GM18508 (cell line): ENCODE results near the gene EIF5AL1.
"Not testable (repeated sequence)": the region's sequence is repeated elsewhere in the genome, so short reads cannot be mapped to it uniquely, and the experiment has no call there.

Experiments
- ATAC-seq: cut with Tn5 transposase; IDR thresholded peaks from one replicate; pipeline ENCODE4 v1.9.1; 2021; ENCODE audit warnings: moderate number of reproducible peaks; ENCODE audit not compliant: insufficient read depth, unreplicated experiment

Gene EIF5AL1

GRCh38 chr10:79487296-79488194 lies 24.8 kb upstream of the EIF5AL1 start:
- no peak for ATAC-seq

DNA sequence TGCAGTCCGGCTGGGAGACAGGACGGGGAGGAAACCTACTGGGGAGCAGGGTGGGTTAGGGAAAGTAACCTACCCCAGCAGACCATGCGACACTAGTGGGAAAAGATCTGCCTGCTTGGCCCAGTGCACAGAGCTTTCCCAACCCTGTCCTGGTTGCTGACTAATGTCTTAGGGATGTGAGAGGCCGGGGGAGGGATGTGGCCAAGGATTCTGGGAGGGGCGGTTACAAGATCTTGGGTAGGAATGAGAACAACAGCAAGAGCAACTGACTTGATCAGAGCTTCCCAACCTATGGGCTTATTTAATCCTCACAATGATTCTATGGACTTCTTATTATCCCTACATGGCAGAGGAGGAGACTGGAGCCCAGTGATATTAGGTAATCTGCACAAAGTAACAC lies 24.0 kb upstream of the EIF5AL1 start:
- no peak for ATAC-seq

GRCh38 chr10:79488870-79489269 lies 23.5 kb upstream of the EIF5AL1 start:
- no peak for ATAC-seq

GRCh38 chr10:79490400-79491142 lies 21.8 kb upstream of the EIF5AL1 start:
- ATAC-seq, result no peak

GRCh38 chr10:79491143-79491835 lies 21.0 kb upstream of the EIF5AL1 start:
- ATAC-seq, result no peak

- ATAC-seq, result no peak
Observed at GRCh38 chr10:79492256-79492655, 20.1 kb upstream of the EIF5AL1 start.

GRCh38 chr10:79492839-79493238 lies 19.5 kb upstream of the EIF5AL1 start:
- ATAC-seq, result no peak

GRCh38 chr10:79493806-79494205 lies 18.5 kb upstream of the EIF5AL1 start:
- ATAC-seq, result no peak

DNA sequence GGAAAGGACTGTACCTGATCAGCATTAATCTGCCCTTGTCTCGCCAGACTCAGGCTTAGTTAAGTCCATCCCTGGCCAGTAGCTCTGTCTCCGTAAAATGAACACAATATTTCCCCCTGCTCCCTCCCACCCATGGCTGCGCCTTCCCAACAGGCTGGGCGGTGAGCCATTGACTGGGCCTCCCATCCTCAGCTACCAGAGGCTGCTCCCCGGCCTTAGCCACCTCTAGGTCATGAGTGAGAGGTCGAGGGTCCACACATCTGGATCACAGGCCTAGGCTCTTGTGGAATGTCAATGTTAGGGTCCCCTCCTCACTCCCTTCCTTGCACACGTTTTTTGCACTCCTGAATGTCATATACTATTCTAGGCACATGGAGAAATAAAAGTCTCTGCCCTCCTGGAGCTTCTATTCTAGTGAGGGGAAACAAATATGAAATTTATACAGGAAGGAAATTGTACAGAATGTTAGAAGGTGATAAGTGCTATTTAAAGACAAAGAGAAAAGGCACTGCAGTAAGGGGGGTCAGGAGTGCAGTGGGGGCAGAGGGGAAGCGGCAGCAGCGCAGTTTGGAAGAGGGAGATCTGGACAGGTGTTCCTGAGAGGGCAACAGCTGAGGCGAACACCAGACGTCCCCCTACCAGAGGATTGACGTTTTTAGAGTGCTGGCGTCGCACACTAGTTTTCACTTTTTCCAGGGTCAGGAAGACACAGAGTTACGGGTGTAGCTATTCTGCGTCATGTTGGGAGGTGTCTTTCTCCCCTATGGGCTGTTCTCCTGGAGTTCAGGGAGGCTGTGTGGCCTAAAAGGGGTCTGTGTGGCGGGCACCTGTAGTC lies 17.2 kb upstream of the EIF5AL1 start:
- ATAC-seq, result no peak

- no peak for ATAC-seq
Observed at GRCh38 chr10:79495791-79496190, 16.5 kb upstream of the EIF5AL1 start.

GRCh38 chr10:79496896-79497295 lies 15.4 kb upstream of the EIF5AL1 start:
- ATAC-seq, result no peak

DNA sequence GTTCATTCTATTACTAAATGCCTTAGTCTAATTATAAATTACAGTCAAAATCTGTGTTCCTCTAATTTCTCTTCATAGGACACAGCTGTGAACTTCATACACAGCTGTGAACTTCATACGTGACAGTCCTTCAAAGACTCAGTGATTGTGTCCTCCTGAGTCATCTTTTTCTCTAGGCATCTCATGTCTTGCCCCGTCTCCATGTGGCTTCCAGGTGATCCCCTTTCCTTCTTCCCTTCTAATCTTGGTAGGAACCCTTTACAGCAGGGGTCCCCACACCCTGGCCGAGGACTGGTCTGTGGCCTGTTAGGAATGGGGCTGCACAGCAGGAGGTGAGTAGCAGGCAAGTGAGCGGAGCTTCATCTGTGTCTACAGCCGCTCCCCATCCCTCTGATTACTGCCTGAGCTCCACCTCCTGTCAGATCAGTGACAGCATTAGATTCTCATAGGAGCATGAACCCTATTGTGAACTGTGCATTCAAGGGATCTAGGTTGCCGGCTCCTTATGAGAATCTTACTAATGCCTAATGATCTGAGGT lies 14.0 kb upstream of the EIF5AL1 start:
- no peak for ATAC-seq

DNA sequence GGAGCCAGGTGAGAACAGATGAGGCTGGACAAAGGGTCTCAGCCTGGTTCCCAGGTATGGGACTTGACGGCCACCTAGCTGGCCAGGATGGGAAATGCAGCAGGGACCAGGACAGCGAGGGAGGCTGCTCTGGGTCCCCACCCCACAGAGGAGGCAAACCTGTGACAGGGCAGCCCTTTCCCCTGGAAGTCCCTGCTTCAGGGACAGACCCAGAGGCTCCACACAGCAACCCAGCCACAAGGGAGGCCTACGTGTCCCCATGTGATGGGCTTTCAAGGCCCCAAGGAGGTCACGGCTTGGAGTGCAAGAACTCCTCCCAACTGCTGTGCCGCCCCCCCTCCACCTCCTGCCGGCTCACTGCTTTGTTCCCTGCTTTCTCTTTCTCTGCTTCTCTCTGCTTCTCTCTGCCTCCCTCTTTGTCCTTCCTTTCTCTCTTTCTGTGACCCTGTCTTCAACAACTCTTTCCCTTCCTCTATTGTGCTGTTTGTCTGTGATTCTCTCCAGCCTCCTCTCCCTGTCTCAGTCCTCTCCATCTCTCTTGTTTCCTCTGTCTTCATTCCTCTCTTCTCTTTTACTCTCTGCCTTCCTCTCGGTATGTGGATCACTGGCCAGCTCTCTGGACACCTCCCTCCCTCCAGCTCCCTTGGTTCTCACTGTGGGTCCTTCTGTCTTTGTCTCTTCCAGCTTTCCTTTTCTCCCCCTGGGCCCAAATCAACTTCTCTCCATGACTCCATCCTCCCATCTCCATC lies 9.6 kb upstream of the EIF5AL1 start:
- ATAC-seq, result no peak

GRCh38 chr10:79503787-79504186 lies 8.5 kb upstream of the EIF5AL1 start:
- ATAC-seq, result not testable (repeated sequence)

DNA sequence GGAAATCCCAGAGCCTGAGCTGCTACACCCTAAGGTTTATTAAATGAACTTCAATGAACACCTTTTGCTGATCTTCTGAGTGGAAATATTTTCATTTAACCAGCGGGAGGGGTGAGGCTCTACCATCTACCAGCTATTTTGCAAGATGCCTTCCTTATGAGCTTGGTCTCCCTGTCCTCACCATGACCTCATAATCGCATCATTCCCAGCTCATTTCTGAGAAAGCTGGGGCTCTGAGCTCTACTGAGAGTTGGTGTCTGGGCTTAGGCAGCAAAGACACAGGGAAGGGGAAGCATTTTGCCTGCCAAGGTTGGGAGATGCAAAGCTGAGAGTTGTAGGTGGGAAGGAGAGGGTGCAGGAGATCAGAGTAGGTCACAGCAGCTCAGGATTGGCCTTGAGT lies 7.8 kb upstream of the EIF5AL1 start:
- ATAC-seq, result not testable (repeated sequence)

- not testable (repeated sequence) for ATAC-seq
Observed at GRCh38 chr10:79505328-79505727, 7.0 kb upstream of the EIF5AL1 start.

DNA sequence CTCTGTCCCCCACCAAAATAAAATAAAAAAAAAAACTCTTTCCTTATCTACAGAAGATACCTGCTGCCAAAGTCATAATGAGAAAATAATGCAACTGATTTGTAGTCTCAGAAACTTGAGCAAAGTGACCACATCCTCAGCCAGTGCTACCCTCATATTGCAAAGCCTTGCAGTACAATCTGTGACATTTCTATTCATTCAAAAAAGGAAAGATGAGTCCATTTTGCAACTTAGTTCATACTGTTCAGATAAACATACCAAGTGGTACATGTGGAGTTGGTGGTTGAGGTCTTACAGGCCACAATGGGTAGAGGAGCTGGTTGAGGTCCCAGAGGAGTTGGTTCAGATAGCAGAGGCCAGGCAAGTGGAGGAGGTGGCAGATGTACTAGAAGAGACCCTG lies 6.5 kb upstream of the EIF5AL1 start:
- ATAC-seq, result no peak

DNA sequence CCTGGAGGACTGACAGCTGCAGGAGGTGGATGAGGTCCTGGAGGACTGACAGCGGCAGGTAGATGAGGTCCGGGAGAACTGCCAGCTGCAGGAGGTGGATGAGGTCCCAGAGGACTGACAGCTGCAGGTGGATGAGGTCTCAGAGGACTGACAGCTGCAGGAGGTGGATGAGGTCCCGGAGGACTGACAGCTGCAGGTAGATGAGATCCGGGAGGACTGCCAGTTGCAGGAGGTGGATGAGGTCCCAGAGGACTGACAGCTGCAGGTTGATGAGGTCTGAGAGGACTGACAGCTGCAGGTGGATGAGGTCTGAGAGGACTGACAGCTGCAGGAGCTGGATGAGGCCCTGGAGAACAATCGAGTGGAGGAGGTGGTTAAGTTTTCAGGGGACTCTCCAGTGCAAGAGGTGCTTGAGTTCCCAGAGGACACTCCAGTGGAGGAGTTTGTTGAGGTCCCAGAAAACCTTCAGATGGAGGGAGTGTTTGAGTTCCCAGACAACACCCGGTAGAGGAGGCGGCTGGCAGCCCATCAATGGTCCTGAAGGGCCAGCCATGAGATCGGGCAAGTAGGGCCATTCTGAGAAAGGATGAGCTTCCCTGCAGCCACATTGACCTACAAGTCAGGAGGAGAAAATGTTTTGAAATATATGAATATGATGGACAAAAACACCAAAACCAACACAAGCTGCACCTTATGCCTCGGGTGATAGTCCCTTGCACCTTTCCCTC lies 4.7 kb upstream of the EIF5AL1 start:
- no peak for ATAC-seq
